Mesendoderm (in vitro differentiated cells): ENCODE measurements around the gene PPFIBP1.

ENCODE experiments used
- DNase-seq: peaks from one replicate; pipeline ENCODE4 v3.0.0; 2013
- H2AK5ac ChIP-seq: 2 replicates; pipeline ENCODE4 v1.6.1; 2013; ENCODE audit warnings: low read length, inconsistent platforms
- H2BK120ac ChIP-seq: 2 replicates; pipeline ENCODE4 v1.6.1; 2013; ENCODE audit warnings: low read depth, mild to moderate bottlenecking, low read length, moderate library complexity, mixed read lengths
- H2BK15ac ChIP-seq: replicated peaks from 2 replicates; pipeline ENCODE4 v1.6.1; 2013; ENCODE audit warnings: low read depth, mild to moderate bottlenecking, moderate library complexity
- H2BK5ac ChIP-seq: 2 replicates; pipeline ENCODE4 v1.6.1; 2013; ENCODE audit warnings: low read length, inconsistent platforms
- H3K18ac ChIP-seq: 2 replicates; pipeline ENCODE4 v1.6.1; 2013; ENCODE audit warnings: mild to moderate bottlenecking, low read length, mixed read lengths
- H3K23ac ChIP-seq: one replicate; pipeline ENCODE4 v1.6.1; 2013; ENCODE audit warnings: low read length
- H3K27ac ChIP-seq: 2 replicates; pipeline ENCODE4 v1.5.1; 2013; ENCODE audit warnings: low read depth, mild to moderate bottlenecking, inconsistent platforms, low read length, moderate library complexity
- H3K27me3 ChIP-seq: 2 replicates; pipeline ENCODE4 v1.6.1; 2013; ENCODE audit warnings: low read length, control low read depth, mild to moderate bottlenecking, inconsistent platforms; ENCODE audit not compliant: insufficient read depth, poor library complexity
- H3K36me3 ChIP-seq: 2 replicates; pipeline ENCODE4 v1.6.1; 2013; ENCODE audit warnings: low read length, inconsistent platforms; ENCODE audit not compliant: control insufficient read depth, insufficient read depth
- H3K4ac ChIP-seq: one replicate; pipeline ENCODE4 v1.6.1; 2013; ENCODE audit warnings: low read depth, mild to moderate bottlenecking, low read length, moderate library complexity
- H3K4me1 ChIP-seq: 2 replicates; pipeline ENCODE4 v1.6.1; 2013; ENCODE audit warnings: low read depth, low read length, inconsistent platforms; ENCODE audit not compliant: control insufficient read depth
- H3K4me2 ChIP-seq: 2 replicates; pipeline ENCODE4 v1.6.1; 2013; ENCODE audit warnings: low read length
- H3K4me3 ChIP-seq: 2 replicates; pipeline ENCODE4 v1.5.1; 2013; ENCODE audit warnings: mild to moderate bottlenecking, low read length
- H3K56ac ChIP-seq: one replicate; pipeline ENCODE4 v1.6.1; 2013; ENCODE audit warnings: low read length
- H3K79me1 ChIP-seq: 2 replicates; pipeline ENCODE4 v1.6.1; 2013; ENCODE audit warnings: low read length, inconsistent platforms
- H3K79me2 ChIP-seq: 2 replicates; pipeline ENCODE4 v1.6.1; 2013; ENCODE audit warnings: mild to moderate bottlenecking, low read length; ENCODE audit not compliant: control insufficient read depth, insufficient read depth
- H3K9ac ChIP-seq: 2 replicates; pipeline ENCODE4 v1.6.1; 2013; ENCODE audit warnings: low read length, inconsistent platforms
- H4K5ac ChIP-seq: one replicate; pipeline ENCODE4 v1.6.1; 2013; ENCODE audit warnings: low read length
- H4K8ac ChIP-seq: one replicate; pipeline ENCODE4 v1.6.1; 2013; ENCODE audit warnings: low read depth, mild to moderate bottlenecking, control low read depth, low read length, moderate library complexity
- WGBS: extraction: QIAGEN DNeasy Blood & Tissue Kit; methylation state at CpG from one replicate; pipeline ENCODE4 v1.1.7; 2013; ENCODE audit warnings: low lambda C conversion rate, missing lambda C conversion rate; ENCODE audit not compliant: insufficient coverage; ENCODE audit errors: extremely low coverage; 5-methylcytosine and 5-hydroxymethylcytosine counted together

Gene PPFIBP1

GRCh38 chr12:27564612-27565213, 40.7 kb downstream of the PPFIBP1 start:
- Histone ChIP-seq H3K9ac (no peak overlapping the region), H3K4me2 (no peak overlapping the region), H3K79me2 (peaks cover 9% of the 10 kb centered on the region), H3K23ac (no peak overlapping the region), H3K18ac (peak overlapping the region; percentile 90), H3K4ac (no peak overlapping the region), H3K36me3 (no peaks in the 10 kb centered on the region), H3K27me3 (no peaks in the 10 kb centered on the region), H3K27ac (no peak overlapping the region), H4K8ac (peak overlapping the region; percentile 81), H3K56ac (no peak overlapping the region), H2AK5ac (no peak overlapping the region), H3K4me1 (no peaks in the 10 kb centered on the region), H3K4me3 (no peak overlapping the region), H2BK5ac (no peak overlapping the region), H2BK120ac (no peak overlapping the region), H4K5ac (no peak overlapping the region), H3K79me1 (peaks cover 17% of the 10 kb centered on the region), H2BK15ac (no peak overlapping the region)
- DNase-seq, result no peak
- no CpG with 5 or more reads among the region's 9 CpGs for WGBS

- no peaks in the 10 kb centered on the region for H3K27me3 ChIP-seq
- H3K18ac ChIP-seq, result no peak overlapping the region
- no peaks in the 10 kb centered on the region for H3K36me3 ChIP-seq
- H3K4me2 ChIP-seq, result no peak overlapping the region
- no peak overlapping the region for H2AK5ac ChIP-seq
- H4K5ac ChIP-seq, result no peak overlapping the region
- DNase-seq, result no peak
- no peak overlapping the region for H3K4me3 ChIP-seq
- H2BK5ac ChIP-seq, result no peak overlapping the region
- WGBS, result no CpG with 5 or more reads among the region's 2 CpGs
- H4K8ac ChIP-seq, result no peak overlapping the region
- no peak overlapping the region for H2BK15ac ChIP-seq
- H3K4me1 ChIP-seq, result no peaks in the 10 kb centered on the region
- no peak overlapping the region for H2BK120ac ChIP-seq
- no peak overlapping the region for H3K9ac ChIP-seq
- peaks cover 10% of the 10 kb centered on the region for H3K79me1 ChIP-seq
- no peak overlapping the region for H3K23ac ChIP-seq
- no peak overlapping the region for H3K56ac ChIP-seq
- no peak overlapping the region for H3K27ac ChIP-seq
- peaks cover 5% of the 10 kb centered on the region for H3K79me2 ChIP-seq
- no peak overlapping the region for H3K4ac ChIP-seq
These were observed 42.2 kb downstream of the PPFIBP1 start for GRCh38 chr12:27566159-27566558.

GRCh38 chr12:27566626-27567025, 42.6 kb downstream of the PPFIBP1 start:
- no peak overlapping the region for H2BK120ac ChIP-seq
- H3K4me1 ChIP-seq, result no peaks in the 10 kb centered on the region
- no CpG with 5 or more reads among the region's 2 CpGs for WGBS
- no peak overlapping the region for H3K4me3 ChIP-seq
- H3K27ac ChIP-seq, result no peak overlapping the region
- no peak overlapping the region for H4K5ac ChIP-seq
- peak overlapping the region; percentile 13 for H4K8ac ChIP-seq
- H3K18ac ChIP-seq, result no peak overlapping the region
- no peak for DNase-seq
- no peak overlapping the region for H3K23ac ChIP-seq
- no peak overlapping the region for H3K4me2 ChIP-seq
- H3K79me2 ChIP-seq, result peaks cover 3% of the 10 kb centered on the region
- H3K56ac ChIP-seq, result no peak overlapping the region
- no peak overlapping the region for H2BK5ac ChIP-seq
- H2AK5ac ChIP-seq, result no peak overlapping the region
- no peak overlapping the region for H3K9ac ChIP-seq
- H3K36me3 ChIP-seq, result no peaks in the 10 kb centered on the region
- H2BK15ac ChIP-seq, result no peak overlapping the region
- no peak overlapping the region for H3K4ac ChIP-seq
- peaks cover 7% of the 10 kb centered on the region for H3K79me1 ChIP-seq
- H3K27me3 ChIP-seq, result no peaks in the 10 kb centered on the region

- H4K8ac ChIP-seq, result no peak overlapping the region
- no peak overlapping the region for H3K18ac ChIP-seq
- H3K27me3 ChIP-seq, result no peaks in the 10 kb centered on the region
- WGBS, result no CpG with 5 or more reads among the region's 1 CpG
- no peak overlapping the region for H3K27ac ChIP-seq
- no peak overlapping the region for H2AK5ac ChIP-seq
- H3K79me1 ChIP-seq, result peaks cover 2% of the 10 kb centered on the region
- H3K23ac ChIP-seq, result no peak overlapping the region
- H4K5ac ChIP-seq, result no peak overlapping the region
- no peak overlapping the region for H3K9ac ChIP-seq
- H3K4me1 ChIP-seq, result peaks cover 4% of the 10 kb centered on the region
- H2BK120ac ChIP-seq, result no peak overlapping the region
- H2BK5ac ChIP-seq, result no peak overlapping the region
- DNase-seq, result no peak
- no peak overlapping the region for H3K4me2 ChIP-seq
- H2BK15ac ChIP-seq, result no peak overlapping the region
- no peak overlapping the region for H3K56ac ChIP-seq
- H3K4ac ChIP-seq, result no peak overlapping the region
- no peaks in the 10 kb centered on the region for H3K36me3 ChIP-seq
- H3K4me3 ChIP-seq, result no peak overlapping the region
- H3K79me2 ChIP-seq, result peaks cover 4% of the 10 kb centered on the region
These were observed 47.5 kb downstream of the PPFIBP1 start for GRCh38 chr12:27571463-27571862.

GRCh38 chr12:27572486-27573255, 48.7 kb downstream of the PPFIBP1 start:
- Histone ChIP-seq H3K18ac (no peak overlapping the region), H2BK120ac (no peak overlapping the region), H4K5ac (no peak overlapping the region), H4K8ac (no peak overlapping the region), H3K79me2 (peaks cover 4% of the 10 kb centered on the region), H3K27me3 (no peaks in the 10 kb centered on the region), H3K9ac (no peak overlapping the region), H3K36me3 (no peaks in the 10 kb centered on the region), H2BK15ac (no peak overlapping the region), H2AK5ac (no peak overlapping the region), H3K4me3 (no peak overlapping the region), H3K4me1 (peaks cover 4% of the 10 kb centered on the region), H3K4me2 (no peak overlapping the region), H3K4ac (no peak overlapping the region), H3K56ac (no peak overlapping the region), H3K79me1 (no peaks in the 10 kb centered on the region), H3K23ac (no peak overlapping the region), H3K27ac (no peak overlapping the region), H2BK5ac (no peak overlapping the region)
- DNase-seq, result no peak
- no CpG with 5 or more reads among the region's 2 CpGs for WGBS
